ENCODE results near the gene TRIM47. TPM values are rescaled to one million over a fixed set of nuclear protein-coding genes. Genes with fewer than 3 reads are reported as not detected.

Gene TRIM47
- total RNA-seq, 1 experiment from 2014 or later = 48.3 TPM

- H3K9me2 ChIP-seq (ENCODE audit: insufficient read depth) = no peaks in the 10 kb centered on the region
Measured at GRCh38 chr17:75846692-75847613, 31.4 kb downstream of the TRIM47 start.

GRCh38 chr17:75845933-75846691, 32.3 kb downstream of the TRIM47 start:
- H3K27ac ChIP-seq = peak overlapping the region; percentile 96
- peaks cover 22% of the 10 kb centered on the region; the same call in 1 of the 2 replicates for H3K36me3 ChIP-seq (ENCODE audit: low read depth)
- H3K4me2 ChIP-seq = peak overlapping the region; percentile 79
- no TSS peak for BruUV-seq (replicated peaks)
- H4K20me1 ChIP-seq (ENCODE audit: insufficient read depth) = no peaks in the 10 kb centered on the region
- no peaks in the 10 kb centered on the region for H3K27me3 ChIP-seq (ENCODE audit: insufficient read depth, low read depth)
- peaks cover 2% of the 10 kb centered on the region; the same call in 1 of the 2 replicates for H3K79me2 ChIP-seq (ENCODE audit: low read depth)
- H3K4me1 ChIP-seq (replicated peaks; ENCODE audit: insufficient read depth) = peaks cover 51% of the 10 kb centered on the region
- H2AFZ ChIP-seq = no peak overlapping the region
- ChIA-PET POLR2A (ENCODE audit: unreplicated experiment) (interaction anchor here (0.5 to 2.4 kb wide), 14 partner anchors 9 to 509 kb away, joined by 3 to 24 read pairs (median 9); partner anchors contain the start of gene WBP2), CTCF (interaction anchor here (0.6 to 1.9 kb wide), 9 partner anchors 9 to 81 kb away, joined by 3 to 17 read pairs (median 4); partner anchors contain the start of genes GALK1, TRIM65 and WBP2)
- TF ChIP-seq EZH2 (IDR thresholded peaks at IDR 0.05; ENCODE audit: low read depth) (no peak), CTCF (conservative IDR thresholded peaks at IDR 0.05) (no peak)
- no peaks in the 10 kb centered on the region for H3K9me3 ChIP-seq (ENCODE audit: insufficient read depth, low read depth)
- intact Hi-C loops (cut with micrococcal nuclease; ENCODE audit: unreplicated experiment) = loop anchor here (1.0 to 5.0 kb wide), 5 partner anchors 9 to 136 kb away; partner anchors contain the start of genes TRIM47, UNK and WBP2
- H3K9me2 ChIP-seq (ENCODE audit: insufficient read depth) = no peaks in the 10 kb centered on the region
- H3K4me3 ChIP-seq = no peak overlapping the region; the same call in 1 of the 2 replicates
- DNase-seq = peak; percentile 74 to 84
- H3F3A ChIP-seq (ENCODE audit: insufficient read depth, low read depth) = peaks cover 30% of the 10 kb centered on the region

More at GRCh38 chr17:75846692-75847613, 31.4 kb downstream of the TRIM47 start:
- TF ChIP-seq CTCF (conservative IDR thresholded peaks at IDR 0.05) (no peak), EZH2 (IDR thresholded peaks at IDR 0.05; ENCODE audit: low read depth) (no peak)
- ChIA-PET CTCF (interaction anchor here (0.6 to 1.4 kb wide), 4 partner anchors 18 to 51 kb away, joined by 3 to 13 read pairs (median 4); partner anchors contain the start of gene TRIM65), POLR2A (ENCODE audit: unreplicated experiment) (interaction anchor here (0.6 to 2.4 kb wide), 4 partner anchors 8 to 297 kb away, joined by 11 to 24 read pairs (median 18); partner anchors contain the start of gene WBP2)
- H3K4me3 ChIP-seq = no peak overlapping the region; the same call in 1 of the 2 replicates
- H3K27me3 ChIP-seq (ENCODE audit: insufficient read depth, low read depth) = no peaks in the 10 kb centered on the region
- no peak overlapping the region for H2AFZ ChIP-seq
- intact Hi-C loops (cut with micrococcal nuclease; ENCODE audit: unreplicated experiment) = loop anchor here (5.0 kb wide), 1 partner anchor 135 kb away; no protein-coding TSS in a partner anchor
- H3K27ac ChIP-seq = peak overlapping the region; percentile 96
- peak overlapping the region; percentile 79 for H3K4me2 ChIP-seq
- peaks cover 30% of the 10 kb centered on the region for H3F3A ChIP-seq (ENCODE audit: insufficient read depth, low read depth)
- peaks cover 51% of the 10 kb centered on the region for H3K4me1 ChIP-seq (replicated peaks; ENCODE audit: insufficient read depth)
- no TSS peak for BruUV-seq (replicated peaks)
- peaks cover 26% of the 10 kb centered on the region for H3K36me3 ChIP-seq (ENCODE audit: low read depth)
- DNase-seq = no peak
- H4K20me1 ChIP-seq (ENCODE audit: insufficient read depth) = no peaks in the 10 kb centered on the region
- H3K9me3 ChIP-seq (ENCODE audit: insufficient read depth, low read depth) = no peaks in the 10 kb centered on the region
- H3K79me2 ChIP-seq (ENCODE audit: low read depth) = peaks cover 10% of the 10 kb centered on the region
